H9 (cell line): Measurements from ENCODE around the gene TXNL4A. TPM values are rescaled to one million over a fixed set of nuclear protein-coding genes. Genes with fewer than 3 reads are reported as not detected.

Experiments used
- DNase-seq: peaks from one replicate; pipeline ENCODE4 v3.0.0-alpha.2; 2017
- H2AFZ ChIP-seq: one replicate; pipeline ENCODE4 v1.6.1; 2013; ENCODE audit warnings: mild to moderate bottlenecking, low read length, control low read depth, moderate library complexity
- H2AK5ac ChIP-seq: 2 replicates; pipeline ENCODE4 v1.6.1; 2013; ENCODE audit warnings: low read length, control low read depth, mixed read lengths; ENCODE audit not compliant: insufficient read length
- H2BK120ac ChIP-seq: one replicate; pipeline ENCODE4 v1.6.1; 2013; ENCODE audit warnings: low read depth, mild to moderate bottlenecking, low read length, control low read depth, inconsistent platforms; ENCODE audit not compliant: poor library complexity, severe bottlenecking
- H2BK12ac ChIP-seq: 2 replicates; pipeline ENCODE4 v1.6.1; 2013; ENCODE audit warnings: low read length, control low read depth, mixed read lengths, low read depth; ENCODE audit not compliant: insufficient read length
- H2BK15ac ChIP-seq: 2 replicates; pipeline ENCODE4 v1.6.1; 2013; ENCODE audit warnings: low read depth, low read length, control low read depth
- H2BK20ac ChIP-seq: one replicate; pipeline ENCODE4 v1.6.1; 2013; ENCODE audit warnings: low read depth, mild to moderate bottlenecking, low read length, control low read depth, inconsistent platforms; ENCODE audit not compliant: poor library complexity, severe bottlenecking
- H2BK5ac ChIP-seq: 2 replicates; pipeline ENCODE4 v1.6.1; 2013; ENCODE audit warnings: low read length, control low read depth, mixed read lengths; ENCODE audit not compliant: insufficient read length
- H3K14ac ChIP-seq: 2 replicates; pipeline ENCODE4 v1.6.1; 2013; ENCODE audit warnings: low read length, control low read depth; ENCODE audit not compliant: insufficient read depth
- H3K18ac ChIP-seq: 2 replicates; pipeline ENCODE4 v1.6.1; 2013; ENCODE audit warnings: low read depth, mild to moderate bottlenecking, mixed read lengths, low read length, control low read depth; ENCODE audit not compliant: insufficient read length
- H3K23ac ChIP-seq: 2 replicates; pipeline ENCODE4 v1.6.1; 2013; ENCODE audit warnings: low read length, control low read depth, mixed read lengths, low read depth; ENCODE audit not compliant: insufficient read length
- H3K23me2 ChIP-seq: 2 replicates; pipeline ENCODE4 v1.6.1; 2013; ENCODE audit warnings: low read depth, mild to moderate bottlenecking, mixed read lengths, low read length, control low read depth; ENCODE audit not compliant: insufficient read length, poor library complexity, severe bottlenecking
- H3K27ac ChIP-seq: 2 replicates; pipeline ENCODE4 v1.5.1; 2013; ENCODE audit warnings: low read length, control low read depth, mixed read lengths, low read depth; ENCODE audit not compliant: insufficient read length
- H3K27me3 ChIP-seq: 2 replicates; pipeline ENCODE4 v1.6.1; 2013; ENCODE audit warnings: low read length, control low read depth, inconsistent platforms; ENCODE audit not compliant: insufficient read depth
- H3K4ac ChIP-seq: 2 replicates; pipeline ENCODE4 v1.6.1; 2013; ENCODE audit warnings: low read depth, mild to moderate bottlenecking, control low read depth, inconsistent platforms, low read length, moderate library complexity
- H3K4me1 ChIP-seq: 2 replicates; pipeline ENCODE4 v1.6.1; 2013; ENCODE audit warnings: low read length, control low read depth, inconsistent platforms; ENCODE audit not compliant: insufficient read depth
- H3K4me2 ChIP-seq: 2 replicates; pipeline ENCODE4 v1.6.1; 2013; ENCODE audit warnings: low read length, control low read depth, mixed read lengths; ENCODE audit not compliant: insufficient read length, insufficient read depth
- H3K56ac ChIP-seq: 2 replicates; pipeline ENCODE4 v1.6.1; 2013; ENCODE audit warnings: low read depth, mild to moderate bottlenecking, mixed read lengths, low read length, control low read depth; ENCODE audit not compliant: insufficient read length
- H3K79me1 ChIP-seq: 2 replicates; pipeline ENCODE4 v1.6.1; 2013; ENCODE audit warnings: low read depth, mild to moderate bottlenecking, moderate library complexity, low read length, control low read depth, inconsistent platforms; ENCODE audit not compliant: insufficient read depth, poor library complexity, severe bottlenecking
- H3K79me2 ChIP-seq: 2 replicates; pipeline ENCODE4 v1.6.1; 2013; ENCODE audit warnings: low read length, control low read depth, inconsistent platforms; ENCODE audit not compliant: insufficient read depth
- H3K9ac ChIP-seq: 2 replicates; pipeline ENCODE4 v1.6.1; 2013; ENCODE audit warnings: low read length, control low read depth, mixed read lengths; ENCODE audit not compliant: insufficient read length; ENCODE audit errors: extremely low read depth
- H3K9me3 ChIP-seq: one replicate; pipeline ENCODE4 v1.6.1; 2013; ENCODE audit warnings: low read depth, low read length, inconsistent platforms; ENCODE audit not compliant: control insufficient read depth
- H3T11ph ChIP-seq: one replicate; pipeline ENCODE4 v1.6.1; 2013; ENCODE audit warnings: mild to moderate bottlenecking, low read length, control low read depth, inconsistent platforms
- H4K20me1 ChIP-seq: one replicate; pipeline ENCODE4 v1.6.1; 2013; ENCODE audit not compliant: control insufficient read depth, insufficient read length, insufficient read depth
- H4K5ac ChIP-seq: 2 replicates; pipeline ENCODE4 v1.6.1; 2013; ENCODE audit warnings: low read depth, mild to moderate bottlenecking, mixed read lengths, low read length, control low read depth; ENCODE audit not compliant: insufficient read length
- H4K8ac ChIP-seq: replicated peaks from 2 replicates; pipeline ENCODE4 v1.6.1; 2013; ENCODE audit warnings: low read length, control low read depth, mixed read lengths, low read depth; ENCODE audit not compliant: insufficient read length
- H4K91ac ChIP-seq: 2 replicates; pipeline ENCODE4 v1.6.1; 2013; ENCODE audit warnings: low read depth, mild to moderate bottlenecking, moderate library complexity, mixed read lengths, low read length, control low read depth; ENCODE audit not compliant: insufficient read length
- H3K27ac Mint-ChIP-seq, 3 experiments: 2 replicates in 2 of 3; 3 replicates in 1 of 3; pipeline ENCODE4 v1.8.0; 2020 to 2021; ENCODE audit warnings: mixed read lengths in 3 of 3, mild to moderate bottlenecking in 1 of 3, moderate library complexity in 1 of 3
- H3K27me3 Mint-ChIP-seq: 2 replicates; pipeline ENCODE4 v1.8.0; 2021; ENCODE audit warnings: low read depth, mild to moderate bottlenecking, moderate library complexity, mixed read lengths
- H3K36me3 Mint-ChIP-seq, 3 experiments: 2 replicates in 2 of 3; 3 replicates in 1 of 3; pipeline ENCODE4 v1.8.0; 2020 to 2021; ENCODE audit warnings: low read depth in 3 of 3, mixed read lengths in 3 of 3; ENCODE audit not compliant: insufficient read depth in 1 of 3
- H3K4me1 Mint-ChIP-seq, 2 experiments: 2 replicates each; pipeline ENCODE4 v1.8.0; 2020; ENCODE audit warnings: mixed read lengths in 2 of 2
- H3K4me3 Mint-ChIP-seq, 2 experiments: 2 replicates in 1 of 2; 3 replicates in 1 of 2; pipeline ENCODE4 v1.8.0; 2020 to 2021; ENCODE audit warnings: mild to moderate bottlenecking in 2 of 2, mixed read lengths in 2 of 2, moderate library complexity in 1 of 2
- H3K9me3 Mint-ChIP-seq, 2 experiments: 2 replicates in 1 of 2; 3 replicates in 1 of 2; pipeline ENCODE4 v1.8.0; 2020; ENCODE audit warnings: mild to moderate bottlenecking in 2 of 2, mixed read lengths in 2 of 2, moderate library complexity in 1 of 2
- WGBS: extraction: QIAGEN DNeasy Blood & Tissue Kit; methylation state at CpG from one replicate; pipeline ENCODE4 v1.1.7; 2013; ENCODE audit warnings: missing lambda C conversion rate, low lambda C conversion rate, mixed read lengths; ENCODE audit not compliant: insufficient read length; ENCODE audit errors: extremely low coverage; 5-methylcytosine and 5-hydroxymethylcytosine counted together
- total RNA-seq: library from RNA; stranded (reverse); gene quantifications from 2 replicates; pipeline ENCODE4 v1.2.1, GENCODE V29; 2021
- TF ChIP-seq, protein P1 (sequence below): fragments of 200-600 bp; sonication (generic); conservative IDR thresholded peaks from 3 replicates; pipeline ENCODE4 v1.8.0; 2021; ENCODE audit warnings: antibody characterized with exemption, mild to moderate bottlenecking

TXNL4A gene
- total RNA-seq, 1 experiment from 2014 or later, result 163 TPM

DNA sequence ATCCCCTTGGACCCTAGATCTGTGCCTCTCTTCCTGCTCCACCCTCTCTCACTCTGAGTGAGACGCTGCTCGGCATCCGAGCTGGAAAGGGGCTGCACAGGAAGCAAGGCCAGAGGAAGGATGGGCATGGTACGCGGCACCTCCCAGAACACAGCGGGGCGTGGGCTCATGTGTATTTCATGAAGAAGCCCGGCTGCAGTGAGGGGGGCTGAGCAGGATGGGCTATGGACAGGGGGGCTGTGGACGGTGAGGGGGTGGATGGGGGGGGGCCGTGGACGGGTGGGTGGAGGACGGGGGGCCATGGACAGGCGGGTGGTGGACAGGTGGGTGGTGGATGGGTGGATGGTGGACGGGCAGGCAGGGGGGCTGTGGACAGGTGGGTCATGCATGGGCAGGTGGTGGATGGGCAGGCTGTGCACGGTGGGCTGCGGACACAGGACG is 65.4 kb downstream of the TXNL4A start:
- Histone ChIP-seq H3K56ac (no peak overlapping the region), H3K23ac (no peak overlapping the region), H3K79me2 (no peaks in the 10 kb centered on the region), H3K14ac (no peak overlapping the region), H2AK5ac (no peak overlapping the region), H3K27ac (no peak overlapping the region), H3K23me2 (no peaks in the 10 kb centered on the region), H3K4me1 (no peaks in the 10 kb centered on the region), H4K5ac (no peak overlapping the region), H2BK15ac (no peak overlapping the region), H3K4me2 (no peak overlapping the region), H4K8ac (no peak overlapping the region), H2BK20ac (no peak overlapping the region), H3K9ac (no peak overlapping the region), H3K79me1 (no peaks in the 10 kb centered on the region), H2BK120ac (no peak overlapping the region), H4K20me1 (no peaks in the 10 kb centered on the region), H3T11ph (no peak overlapping the region), H3K9me3 (no peaks in the 10 kb centered on the region), H3K18ac (no peak overlapping the region), H3K4ac (no peak overlapping the region), H3K27me3 (no peaks in the 10 kb centered on the region), H4K91ac (no peak overlapping the region), H2AFZ (no peak overlapping the region), H2BK5ac (no peak overlapping the region), H2BK12ac (no peak overlapping the region)
- no CpG with 5 or more reads among the region's 17 CpGs for WGBS
- Mint-ChIP-seq H3K27me3 (no peaks in the 10 kb centered on the region; the same call in 1 of the 2 replicates), H3K27ac (no peak overlapping the region), H3K36me3 (peaks cover 2 to 15% (median 7%) of the 10 kb centered on the region in 3 experiments; a peak in 4 of 7 replicates), H3K4me3 (no peak overlapping the region), H3K9me3 (peaks cover 7 to 10% of the 10 kb centered on the region in 2 experiments; a peak in 3 of 5 replicates), H3K4me1 (peaks cover 13% of the 10 kb centered on the region in 2 experiments)
- TF ChIP-seq, protein P1, sequence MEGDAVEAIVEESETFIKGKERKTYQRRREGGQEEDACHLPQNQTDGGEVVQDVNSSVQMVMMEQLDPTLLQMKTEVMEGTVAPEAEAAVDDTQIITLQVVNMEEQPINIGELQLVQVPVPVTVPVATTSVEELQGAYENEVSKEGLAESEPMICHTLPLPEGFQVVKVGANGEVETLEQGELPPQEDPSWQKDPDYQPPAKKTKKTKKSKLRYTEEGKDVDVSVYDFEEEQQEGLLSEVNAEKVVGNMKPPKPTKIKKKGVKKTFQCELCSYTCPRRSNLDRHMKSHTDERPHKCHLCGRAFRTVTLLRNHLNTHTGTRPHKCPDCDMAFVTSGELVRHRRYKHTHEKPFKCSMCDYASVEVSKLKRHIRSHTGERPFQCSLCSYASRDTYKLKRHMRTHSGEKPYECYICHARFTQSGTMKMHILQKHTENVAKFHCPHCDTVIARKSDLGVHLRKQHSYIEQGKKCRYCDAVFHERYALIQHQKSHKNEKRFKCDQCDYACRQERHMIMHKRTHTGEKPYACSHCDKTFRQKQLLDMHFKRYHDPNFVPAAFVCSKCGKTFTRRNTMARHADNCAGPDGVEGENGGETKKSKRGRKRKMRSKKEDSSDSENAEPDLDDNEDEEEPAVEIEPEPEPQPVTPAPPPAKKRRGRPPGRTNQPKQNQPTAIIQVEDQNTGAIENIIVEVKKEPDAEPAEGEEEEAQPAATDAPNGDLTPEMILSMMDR, result no peak
- peak; percentile 19 for DNase-seq
